ENCODE measurements around the gene C1orf159. TPM values are rescaled to one million over a fixed set of nuclear protein-coding genes. Genes with fewer than 3 reads are reported as not detected.

C1orf159 gene
- total and polyA plus RNA-seq, 9 of the 15 experiments (the other 6 are each of a cell fraction or from before 2014, with no cell fraction given), result 0.28 to 54.9 (median 10.6) TPM

DNA sequence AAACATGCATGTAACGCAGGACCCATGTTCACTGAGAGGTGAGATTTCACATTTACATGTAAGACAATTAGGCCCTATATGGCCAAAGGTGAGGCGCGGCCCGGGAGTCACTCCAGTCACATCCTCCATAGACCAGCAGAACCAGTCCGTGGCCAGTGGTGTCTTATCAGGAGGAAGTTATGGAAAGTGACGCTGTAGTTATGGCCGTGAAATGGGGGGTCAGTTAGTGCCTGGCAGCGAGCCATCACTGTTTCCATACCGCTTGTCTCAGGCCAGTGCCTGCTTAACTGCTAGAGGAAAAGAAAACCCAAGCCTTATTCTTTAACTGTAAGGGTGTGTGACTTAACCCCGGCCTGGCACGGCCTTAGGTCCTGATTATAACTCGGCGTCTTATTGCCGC is 6.1 kb downstream of the C1orf159 start (continued):
- no peak for TF ChIP-seq TSC22D4 (tag; IDR thresholded peaks at IDR 0.05)
- no peak for TF ChIP-seq GATAD2B (IDR thresholded peaks at IDR 0.05; ENCODE audit: borderline replicate concordance)
- peak; percentile 61 for TF ChIP-seq ATF7 (IDR thresholded peaks at IDR 0.05)
- TF ChIP-seq ZNF212 (CRISPR knock-in tag; IDR thresholded peaks at IDR 0.05), result no peak
- 0 out of 2 replicates have a peak, but pooled peaks have one; percentile 45 for TF ChIP-seq CREB3 (tag; conservative IDR thresholded peaks at IDR 0.05; ENCODE audit: low read depth)
- TF ChIP-seq NFE2 (IDR thresholded peaks at IDR 0.05; ENCODE audit: low read depth), result 0 out of 2 replicates have a peak, but pooled peaks have one; percentile 17
- no peak for TF ChIP-seq RUNX1 (IDR thresholded peaks at IDR 0.05; ENCODE audit: low read depth)
- TF ChIP-seq CGGBP1 (CRISPR knock-in tag; IDR thresholded peaks at IDR 0.05), result no peak
- peak; percentile 80 for TF ChIP-seq RNF2 (IDR thresholded peaks at IDR 0.05)
- no peak for TF ChIP-seq ZC3H4 (CRISPR knock-in tag; IDR thresholded peaks at IDR 0.05; ENCODE audit: borderline replicate concordance)
- TF ChIP-seq SMAD4 (CRISPR knock-in tag; conservative IDR thresholded peaks at IDR 0.05), result peak; percentile 75
- TF ChIP-seq HLTF (IDR thresholded peaks at IDR 0.05), result no peak; the same call in 1 of the 2 replicates
- no peak for TF ChIP-seq CLOCK (CRISPR knock-in tag; IDR thresholded peaks at IDR 0.05; ENCODE audit: borderline replicate concordance)
- TF ChIP-seq, protein P1, sequence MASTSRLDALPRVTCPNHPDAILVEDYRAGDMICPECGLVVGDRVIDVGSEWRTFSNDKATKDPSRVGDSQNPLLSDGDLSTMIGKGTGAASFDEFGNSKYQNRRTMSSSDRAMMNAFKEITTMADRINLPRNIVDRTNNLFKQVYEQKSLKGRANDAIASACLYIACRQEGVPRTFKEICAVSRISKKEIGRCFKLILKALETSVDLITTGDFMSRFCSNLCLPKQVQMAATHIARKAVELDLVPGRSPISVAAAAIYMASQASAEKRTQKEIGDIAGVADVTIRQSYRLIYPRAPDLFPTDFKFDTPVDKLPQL (IDR thresholded peaks at IDR 0.05; ENCODE audit: extremely low read depth, insufficient read length), result no peak
- no peak for TF ChIP-seq RFX7 (CRISPR knock-in tag; IDR thresholded peaks at IDR 0.05)
- no peak for TF ChIP-seq PCBP1 (IDR thresholded peaks at IDR 0.05; ENCODE audit: low read depth, low read length, poor library complexity, severe bottlenecking)
- no peak for TF ChIP-seq KDM5B (IDR thresholded peaks at IDR 0.05; ENCODE audit: insufficient replicate concordance, low read depth, low read length)
- TF ChIP-seq, protein P2, sequence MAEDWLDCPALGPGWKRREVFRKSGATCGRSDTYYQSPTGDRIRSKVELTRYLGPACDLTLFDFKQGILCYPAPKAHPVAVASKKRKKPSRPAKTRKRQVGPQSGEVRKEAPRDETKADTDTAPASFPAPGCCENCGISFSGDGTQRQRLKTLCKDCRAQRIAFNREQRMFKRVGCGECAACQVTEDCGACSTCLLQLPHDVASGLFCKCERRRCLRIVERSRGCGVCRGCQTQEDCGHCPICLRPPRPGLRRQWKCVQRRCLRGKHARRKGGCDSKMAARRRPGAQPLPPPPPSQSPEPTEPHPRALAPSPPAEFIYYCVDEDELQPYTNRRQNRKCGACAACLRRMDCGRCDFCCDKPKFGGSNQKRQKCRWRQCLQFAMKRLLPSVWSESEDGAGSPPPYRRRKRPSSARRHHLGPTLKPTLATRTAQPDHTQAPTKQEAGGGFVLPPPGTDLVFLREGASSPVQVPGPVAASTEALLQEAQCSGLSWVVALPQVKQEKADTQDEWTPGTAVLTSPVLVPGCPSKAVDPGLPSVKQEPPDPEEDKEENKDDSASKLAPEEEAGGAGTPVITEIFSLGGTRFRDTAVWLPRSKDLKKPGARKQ (CRISPR knock-in tag; IDR thresholded peaks at IDR 0.05), result peak; percentile 2; the same call in 1 of the 2 replicates
- TF ChIP-seq, protein P3, sequence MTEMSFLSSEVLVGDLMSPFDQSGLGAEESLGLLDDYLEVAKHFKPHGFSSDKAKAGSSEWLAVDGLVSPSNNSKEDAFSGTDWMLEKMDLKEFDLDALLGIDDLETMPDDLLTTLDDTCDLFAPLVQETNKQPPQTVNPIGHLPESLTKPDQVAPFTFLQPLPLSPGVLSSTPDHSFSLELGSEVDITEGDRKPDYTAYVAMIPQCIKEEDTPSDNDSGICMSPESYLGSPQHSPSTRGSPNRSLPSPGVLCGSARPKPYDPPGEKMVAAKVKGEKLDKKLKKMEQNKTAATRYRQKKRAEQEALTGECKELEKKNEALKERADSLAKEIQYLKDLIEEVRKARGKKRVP (CRISPR knock-in tag; IDR thresholded peaks at IDR 0.05), result no peak
- TF ChIP-seq, protein P4, sequence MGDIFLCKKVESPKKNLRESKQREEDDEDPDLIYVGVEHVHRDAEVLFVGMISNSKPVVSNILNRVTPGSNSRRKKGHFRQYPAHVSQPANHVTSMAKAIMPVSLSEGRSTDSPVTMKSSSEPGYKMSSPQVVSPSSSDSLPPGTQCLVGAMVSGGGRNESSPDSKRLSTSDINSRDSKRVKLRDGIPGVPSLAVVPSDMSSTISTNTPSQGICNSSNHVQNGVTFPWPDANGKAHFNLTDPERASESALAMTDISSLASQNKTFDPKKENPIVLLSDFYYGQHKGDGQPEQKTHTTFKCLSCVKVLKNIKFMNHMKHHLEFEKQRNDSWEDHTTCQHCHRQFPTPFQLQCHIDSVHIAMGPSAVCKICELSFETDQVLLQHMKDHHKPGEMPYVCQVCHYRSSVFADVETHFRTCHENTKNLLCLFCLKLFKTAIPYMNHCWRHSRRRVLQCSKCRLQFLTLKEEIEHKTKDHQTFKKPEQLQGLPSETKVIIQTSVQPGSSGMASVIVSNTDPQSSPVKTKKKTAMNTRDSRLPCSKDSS (IDR thresholded peaks at IDR 0.05; ENCODE audit: low read depth, partially characterized antibody), result no peak
- no peak for TF ChIP-seq MAFK (IDR thresholded peaks at IDR 0.05; ENCODE audit: low read length)
